ENCODE measurements around the gene ACSL5.
A peak's percentile ranks its signal among the peaks of the same experiment; 100 is the strongest.
"Not testable (repeated sequence)": the region's sequence is repeated elsewhere in the genome, so short reads cannot be mapped to it uniquely, and the experiment has no call there.

Gene ACSL5

GRCh38 chr10:112366992-112367391 is 6.9 kb upstream of the ACSL5 start:
- no peak overlapping the region for H3K4me3 ChIP-seq (ENCODE audit: low read depth, low read length)
- no peak for TF ChIP-seq CTCF (IDR thresholded peaks at IDR 0.05; ENCODE audit: borderline replicate concordance, insufficient read depth, low read depth, low read length)

- H3K4me3 ChIP-seq (ENCODE audit: low read depth, low read length): no peak overlapping the region
Observed at GRCh38 chr10:112367516-112367915, 6.4 kb upstream of the ACSL5 start.

GRCh38 chr10:112369495-112370423 is 4.2 kb upstream of the ACSL5 start:
- H3K4me3 ChIP-seq (ENCODE audit: low read depth, low read length): no peak overlapping the region
- TF ChIP-seq CTCF (IDR thresholded peaks at IDR 0.05; ENCODE audit: borderline replicate concordance, insufficient read depth, low read depth, low read length): no peak

More at GRCh38 chr10:112367516-112367915, 6.4 kb upstream of the ACSL5 start:
- TF ChIP-seq CTCF (IDR thresholded peaks at IDR 0.05; ENCODE audit: borderline replicate concordance, insufficient read depth, low read depth, low read length): no peak

GRCh38 chr10:112370424-112370819 is 3.5 kb upstream of the ACSL5 start:
- no peak for TF ChIP-seq CTCF (IDR thresholded peaks at IDR 0.05; ENCODE audit: borderline replicate concordance, insufficient read depth, low read depth, low read length)
- no peak overlapping the region for H3K4me3 ChIP-seq (ENCODE audit: low read depth, low read length)

- not testable (repeated sequence) for H3K4me3 ChIP-seq (ENCODE audit: low read depth, low read length)
Observed at GRCh38 chr10:112371326-112371725, 2.6 kb upstream of the ACSL5 start.

GRCh38 chr10:112372182-112372810 is 1.6 kb upstream of the ACSL5 start:
- H3K4me3 ChIP-seq (ENCODE audit: low read depth, low read length): not testable (repeated sequence)

- peak overlapping the region; percentile 62 for H3K4me3 ChIP-seq (ENCODE audit: low read depth, low read length)
- no peak for TF ChIP-seq CTCF (IDR thresholded peaks at IDR 0.05; ENCODE audit: borderline replicate concordance, insufficient read depth, low read depth, low read length)
Observed at GRCh38 chr10:112374724-112375541, 1.0 kb downstream of the ACSL5 start.
